OCI-LY7 (cell line): Measurements from ENCODE around the gene PCGF3. TPM values are rescaled to one million over a fixed set of nuclear protein-coding genes. Genes with fewer than 3 reads are reported as not detected.

Experiments used
- BruUV-seq: library from RNA; stranded (reverse); fragments of 400-500 nt; replicated peaks from 2 replicates; lab custom pipeline; 2021; lab: Mats Ljungman, UMichigan
- CTCF ChIA-PET: fragments of 300-600 bp; sonication (Branson Sonifier 250); formaldehyde crosslinking; loops from one replicate; lab custom pipeline; 2022; ENCODE audit warnings: antibody characterized with exemption; ENCODE audit not compliant: unreplicated experiment; lab: Charles Lee
- POLR2A ChIA-PET: fragments of 300-600 bp; sonication (Branson Sonifier 250); formaldehyde crosslinking; loops from one replicate; lab custom pipeline; 2022; ENCODE audit warnings: antibody characterized with exemption; lab: Charles Lee
- DNase-seq: peaks from one replicate; pipeline ENCODE4 v3.0.0-alpha.2; 2015; ENCODE audit warnings: low spot score
- H2AFZ ChIP-seq: fragments of 200-600 bp; sonication (generic), shearing (Covaris generic); 2 replicates; pipeline ENCODE4 v1.6.1; 2014; ENCODE audit warnings: mild to moderate bottlenecking, antibody characterized with exemption, low read length, moderate library complexity
- H3K27ac ChIP-seq: fragments of 200-600 bp; sonication (generic); 2 replicates; pipeline ENCODE4 v1.5.1; 2014; ENCODE audit warnings: mixed run types, low read depth, mild to moderate bottlenecking, moderate library complexity, low read length, inconsistent platforms; ENCODE audit not compliant: poor library complexity, severe bottlenecking
- H3K36me3 ChIP-seq: fragments of 200-600 bp; sonication (generic); 2 replicates; pipeline ENCODE4 v1.6.1; 2014; ENCODE audit warnings: mild to moderate bottlenecking, antibody characterized with exemption, low read length, moderate library complexity, mixed read lengths; ENCODE audit not compliant: insufficient read depth
- H3K4me1 ChIP-seq: fragments of 200-600 bp; sonication (generic); 2 replicates; pipeline ENCODE4 v1.5.1; 2014; ENCODE audit warnings: mild to moderate bottlenecking, low read length; ENCODE audit not compliant: insufficient read depth, poor library complexity, severe bottlenecking
- H3K4me2 ChIP-seq: fragments of 200-600 bp; sonication (generic); 2 replicates; pipeline ENCODE4 v1.6.1; 2014; ENCODE audit warnings: mild to moderate bottlenecking, low read length
- H3K4me3 ChIP-seq: fragments of 200-600 bp; sonication (generic); 2 replicates; pipeline ENCODE4 v1.5.1; 2014; ENCODE audit warnings: mild to moderate bottlenecking, low read depth, low read length; ENCODE audit not compliant: poor library complexity, severe bottlenecking
- H3K79me2 ChIP-seq: fragments of 200-600 bp; sonication (generic); 2 replicates; pipeline ENCODE4 v1.6.1; 2016; ENCODE audit warnings: low read depth, mild to moderate bottlenecking, low read length, moderate library complexity, mixed read lengths; ENCODE audit not compliant: insufficient read depth
- H3K9me2 ChIP-seq: fragments of 200-600 bp; sonication (generic); 2 replicates; pipeline ENCODE4 v1.6.1; 2016; ENCODE audit warnings: mild to moderate bottlenecking, low read length, mixed read lengths; ENCODE audit not compliant: insufficient read depth
- H3K9me3 ChIP-seq: fragments of 200-600 bp; sonication (generic); 2 replicates; pipeline ENCODE4 v1.6.1; 2014; ENCODE audit warnings: mild to moderate bottlenecking, mixed run types, low read length, mixed read lengths
- H4K20me1 ChIP-seq: fragments of 200-600 bp; sonication (generic); 2 replicates; pipeline ENCODE4 v1.6.1; 2014; ENCODE audit warnings: mild to moderate bottlenecking, antibody characterized with exemption, low read length, moderate library complexity, mixed read lengths; ENCODE audit not compliant: insufficient read depth
- EZH2phosphoT487 ChIP-seq: fragments of 200-600 bp; sonication (generic); IDR thresholded peaks from 2 replicates; pipeline ENCODE4 v1.6.1; 2018; ENCODE audit warnings: low read depth, borderline replicate concordance, mild to moderate bottlenecking, mixed run types, antibody characterized with exemption, low read length, moderate library complexity, mixed read lengths
- intact Hi-C: fragments of 100-400 bp; cut with micrococcal nuclease; formaldehyde crosslinking; loops from one replicate; pipeline ENCODE4 v1.10.0; 2022; ENCODE audit not compliant: unreplicated experiment
- total RNA-seq, 2 experiments: library from RNA; depleted of rRNA in 1 of 2; stranded (reverse); fragments of >200 nt in 1 of 2; shearing (Covaris generic) in 1 of 2; gene quantifications; 2 replicates each; pipeline ENCODE4 v1.2.3, GENCODE V29; 2014 to 2022
- TF ChIP-seq, protein P1 (sequence below): fragments of 200-600 bp; sonication (generic); conservative IDR thresholded peaks from 2 replicates; pipeline ENCODE4 v1.5.1; 2014; ENCODE audit warnings: mild to moderate bottlenecking, antibody characterized with exemption, low read length, moderate library complexity, mixed read lengths

The PCGF3 gene
- total RNA-seq, 2 experiments from 2014 or later: 33.8 to 50.2 TPM

- Histone ChIP-seq H3K36me3 (no peaks in the 10 kb centered on the region), H2AFZ (no peak overlapping the region), H3K4me3 (no peak overlapping the region), H3K79me2 (no peaks in the 10 kb centered on the region), H3K4me1 (peaks cover 7% of the 10 kb centered on the region), H4K20me1 (no peaks in the 10 kb centered on the region), H3K9me3 (no peaks in the 10 kb centered on the region), H3K4me2 (no peak overlapping the region), H3K9me2 (no peaks in the 10 kb centered on the region), H3K27ac (no peak overlapping the region)
- POLR2A ChIA-PET: no interaction called here
- BruUV-seq: no TSS peak
- no peak for TF ChIP-seq EZH2phosphoT487
- TF ChIP-seq, protein P1, sequence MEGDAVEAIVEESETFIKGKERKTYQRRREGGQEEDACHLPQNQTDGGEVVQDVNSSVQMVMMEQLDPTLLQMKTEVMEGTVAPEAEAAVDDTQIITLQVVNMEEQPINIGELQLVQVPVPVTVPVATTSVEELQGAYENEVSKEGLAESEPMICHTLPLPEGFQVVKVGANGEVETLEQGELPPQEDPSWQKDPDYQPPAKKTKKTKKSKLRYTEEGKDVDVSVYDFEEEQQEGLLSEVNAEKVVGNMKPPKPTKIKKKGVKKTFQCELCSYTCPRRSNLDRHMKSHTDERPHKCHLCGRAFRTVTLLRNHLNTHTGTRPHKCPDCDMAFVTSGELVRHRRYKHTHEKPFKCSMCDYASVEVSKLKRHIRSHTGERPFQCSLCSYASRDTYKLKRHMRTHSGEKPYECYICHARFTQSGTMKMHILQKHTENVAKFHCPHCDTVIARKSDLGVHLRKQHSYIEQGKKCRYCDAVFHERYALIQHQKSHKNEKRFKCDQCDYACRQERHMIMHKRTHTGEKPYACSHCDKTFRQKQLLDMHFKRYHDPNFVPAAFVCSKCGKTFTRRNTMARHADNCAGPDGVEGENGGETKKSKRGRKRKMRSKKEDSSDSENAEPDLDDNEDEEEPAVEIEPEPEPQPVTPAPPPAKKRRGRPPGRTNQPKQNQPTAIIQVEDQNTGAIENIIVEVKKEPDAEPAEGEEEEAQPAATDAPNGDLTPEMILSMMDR: no peak
- CTCF ChIA-PET: no interaction called here
- DNase-seq: no peak
- intact Hi-C loops: no loop called here
Observed at GRCh38 chr4:818106-818921, 112.7 kb downstream of the PCGF3 start.

DNA sequence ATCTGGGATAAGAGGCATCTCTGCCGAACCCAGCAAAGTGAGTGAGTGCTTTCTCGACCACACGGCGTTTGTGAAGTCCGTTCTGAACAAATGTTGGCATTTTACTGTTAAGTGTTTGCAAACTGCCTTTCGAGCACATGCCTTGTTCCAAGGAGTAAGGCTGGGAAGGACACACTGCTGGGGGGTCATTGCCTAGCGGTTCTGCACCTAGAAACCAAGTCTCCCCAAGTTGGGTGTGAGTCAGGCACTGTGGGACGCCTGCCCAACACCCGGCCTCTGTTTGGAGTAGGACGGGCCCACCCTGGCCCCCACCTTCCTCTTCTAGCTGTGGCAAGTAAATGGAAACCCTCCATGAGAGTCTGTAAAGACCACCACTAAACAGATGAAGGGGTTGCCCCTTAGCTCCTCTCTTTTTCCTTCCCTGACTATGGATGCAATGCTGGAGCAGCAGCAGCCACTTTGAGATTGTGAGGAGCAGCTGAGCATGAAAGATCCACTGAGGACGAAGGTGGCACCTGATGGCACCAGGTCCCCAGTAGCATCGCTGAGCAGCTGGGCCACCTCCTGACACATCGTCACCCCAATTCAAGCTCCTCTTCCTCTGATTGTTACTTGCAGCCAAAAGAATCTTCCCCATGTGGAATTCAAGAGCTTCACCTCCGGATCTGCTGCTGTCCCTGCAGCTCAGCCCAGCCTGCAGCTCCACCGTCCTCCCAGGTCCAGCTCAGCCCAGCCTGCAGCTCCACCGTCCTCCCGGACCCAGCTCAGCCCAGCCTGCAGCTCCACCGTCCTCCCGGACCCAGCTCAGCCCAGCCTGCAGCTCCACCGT, 114.0 kb downstream of the PCGF3 start:
- Histone ChIP-seq H3K4me3 (no peak overlapping the region), H3K4me1 (peaks cover 7% of the 10 kb centered on the region), H3K4me2 (no peak overlapping the region), H3K9me3 (no peaks in the 10 kb centered on the region), H3K79me2 (no peaks in the 10 kb centered on the region), H3K36me3 (no peaks in the 10 kb centered on the region), H4K20me1 (no peaks in the 10 kb centered on the region), H3K27ac (no peak overlapping the region), H2AFZ (no peak overlapping the region), H3K9me2 (no peaks in the 10 kb centered on the region)
- intact Hi-C loops: no loop called here
- no peak for TF ChIP-seq EZH2phosphoT487
- POLR2A ChIA-PET: no interaction called here
- DNase-seq: no peak
- BruUV-seq: no TSS peak
- CTCF ChIA-PET: interaction anchor here (0.7 kb wide), 1 partner anchor 863 kb away, joined by 3 read pairs; no protein-coding TSS in a partner anchor

Other genes with a start within 250 kb of the PCGF3 start
- gene ZNF721, start 206.7 kb upstream of the PCGF3 start, total RNA-seq (2014; rRNA removed; shearing (Covaris generic)): 48.1 and 51.1 TPM in 2 replicates
- 64.1 and 67.2 TPM in 2 replicates for gene ZNF721, start 206.7 kb upstream of the PCGF3 start, total RNA-seq (2022)
- gene PIGG, start 206.6 kb upstream of the PCGF3 start, total RNA-seq (2014; rRNA removed; shearing (Covaris generic)): 30.9 and 32.0 TPM in 2 replicates
- gene PIGG, start 206.6 kb upstream of the PCGF3 start, total RNA-seq (2022): 60.6 and 60.7 TPM in 2 replicates
- not detected in 2 replicates for gene TMEM271, start 129.5 kb upstream of the PCGF3 start, total RNA-seq (2014; rRNA removed; shearing (Covaris generic))
- not detected in 2 replicates for gene TMEM271, start 129.5 kb upstream of the PCGF3 start, total RNA-seq (2022)
- not detected in 2 replicates for gene PDE6B, start 80.3 kb upstream of the PCGF3 start, total RNA-seq (2014; rRNA removed; shearing (Covaris generic))
- not detected in 2 replicates for gene PDE6B, start 80.3 kb upstream of the PCGF3 start, total RNA-seq (2022)
- 388 and 420 TPM in 2 replicates for gene ATP5ME, start 31.6 kb upstream of the PCGF3 start, total RNA-seq (2014; rRNA removed; shearing (Covaris generic))
- gene ATP5ME, start 31.6 kb upstream of the PCGF3 start, total RNA-seq (2022): 276 and 359 TPM in 2 replicates
- 23.0 and 24.4 TPM in 2 replicates for gene MYL5, start 31.3 kb upstream of the PCGF3 start, total RNA-seq (2014; rRNA removed; shearing (Covaris generic))
- 62.2 and 67.4 TPM in 2 replicates for gene MYL5, start 31.3 kb upstream of the PCGF3 start, total RNA-seq (2022)
- gene SLC49A3, start 16.7 kb upstream of the PCGF3 start, total RNA-seq (2014; rRNA removed; shearing (Covaris generic)): not detected in 2 replicates
- gene SLC49A3, start 16.7 kb upstream of the PCGF3 start, total RNA-seq (2022): not detected in 2 replicates
- 0.25 and 0.57 TPM in 2 replicates for gene CPLX1, start 120.3 kb downstream of the PCGF3 start, total RNA-seq (2014; rRNA removed; shearing (Covaris generic))
- gene CPLX1, start 120.3 kb downstream of the PCGF3 start, total RNA-seq (2022): 0.21 and 0.28 TPM in 2 replicates
- gene GAK, start 226.5 kb downstream of the PCGF3 start, total RNA-seq (2014; rRNA removed; shearing (Covaris generic)): 77.5 and 86.1 TPM in 2 replicates
- 107 and 111 TPM in 2 replicates for gene GAK, start 226.5 kb downstream of the PCGF3 start, total RNA-seq (2022)
- 7.1 and 12.5 TPM in 2 replicates for gene TMEM175, start 226.6 kb downstream of the PCGF3 start, total RNA-seq (2014; rRNA removed; shearing (Covaris generic))
- 31.9 and 33.1 TPM in 2 replicates for gene TMEM175, start 226.6 kb downstream of the PCGF3 start, total RNA-seq (2022)